Measurements from ENCODE around the gene NEK7. TPM values are rescaled to one million over a fixed set of nuclear protein-coding genes. Genes with fewer than 3 reads are reported as not detected.

Gene NEK7
- total and polyA plus RNA-seq, 7 donors: 15.2 to 312 (median 171) TPM

DNA sequence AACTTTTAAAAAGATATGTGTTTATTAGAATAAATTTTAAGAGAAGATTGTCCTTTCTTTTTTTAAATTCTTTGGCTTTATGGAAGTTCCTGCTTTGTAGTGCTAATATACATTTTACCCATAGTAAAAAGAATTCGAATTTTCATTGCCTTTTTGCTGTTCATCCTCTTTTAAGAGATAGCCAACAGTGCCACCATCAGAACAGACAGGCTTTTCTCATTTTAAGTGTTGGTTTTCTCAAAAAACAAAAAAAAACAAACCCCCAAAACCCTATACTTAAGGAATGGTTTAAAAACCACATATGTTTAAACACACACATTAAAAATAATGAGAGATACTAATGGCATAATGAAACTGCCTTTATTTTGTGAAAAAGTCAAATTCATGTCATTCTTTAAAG, 118.8 kb downstream of the NEK7 start:
- TF ChIP-seq POLR2A (IDR thresholded peaks at IDR 0.05): no peak
- TF ChIP-seq, protein P1, sequence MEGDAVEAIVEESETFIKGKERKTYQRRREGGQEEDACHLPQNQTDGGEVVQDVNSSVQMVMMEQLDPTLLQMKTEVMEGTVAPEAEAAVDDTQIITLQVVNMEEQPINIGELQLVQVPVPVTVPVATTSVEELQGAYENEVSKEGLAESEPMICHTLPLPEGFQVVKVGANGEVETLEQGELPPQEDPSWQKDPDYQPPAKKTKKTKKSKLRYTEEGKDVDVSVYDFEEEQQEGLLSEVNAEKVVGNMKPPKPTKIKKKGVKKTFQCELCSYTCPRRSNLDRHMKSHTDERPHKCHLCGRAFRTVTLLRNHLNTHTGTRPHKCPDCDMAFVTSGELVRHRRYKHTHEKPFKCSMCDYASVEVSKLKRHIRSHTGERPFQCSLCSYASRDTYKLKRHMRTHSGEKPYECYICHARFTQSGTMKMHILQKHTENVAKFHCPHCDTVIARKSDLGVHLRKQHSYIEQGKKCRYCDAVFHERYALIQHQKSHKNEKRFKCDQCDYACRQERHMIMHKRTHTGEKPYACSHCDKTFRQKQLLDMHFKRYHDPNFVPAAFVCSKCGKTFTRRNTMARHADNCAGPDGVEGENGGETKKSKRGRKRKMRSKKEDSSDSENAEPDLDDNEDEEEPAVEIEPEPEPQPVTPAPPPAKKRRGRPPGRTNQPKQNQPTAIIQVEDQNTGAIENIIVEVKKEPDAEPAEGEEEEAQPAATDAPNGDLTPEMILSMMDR (IDR thresholded peaks at IDR 0.05): no peak
- TF ChIP-seq POLR2AphosphoS5 (IDR thresholded peaks at IDR 0.05): no peak
- TF ChIP-seq EP300 (IDR thresholded peaks at IDR 0.05): no peak
- H3K27me3 ChIP-seq: no peaks in the 10 kb centered on the region
- DNase-seq: no peak
- intact Hi-C loops (cut with DNase I): no loop called here
- WGBS, 2 donors: 72 to 73% methylated on average over 1 of the region's 1 CpG
- no peaks in the 10 kb centered on the region for H3K36me3 ChIP-seq
- H3K4me1 ChIP-seq: peaks cover 0 to 5% (median 0%) of the 10 kb centered on the region in 4 donors
- H3K9me3 ChIP-seq: no peaks in the 10 kb centered on the region
- no peak overlapping the region for H3K27ac ChIP-seq
- no peak overlapping the region for H3K4me3 ChIP-seq

GRCh38 chr1:198276241-198276640, 119.4 kb downstream of the NEK7 start:
- DNase-seq: no peak
- Histone ChIP-seq H3K27ac (no peak overlapping the region), H3K4me1 (peaks cover 0 to 5% (median 0%) of the 10 kb centered on the region in 4 donors), H3K36me3 (no peaks in the 10 kb centered on the region), H3K4me3 (no peak overlapping the region), H3K27me3 (no peaks in the 10 kb centered on the region), H3K9me3 (no peaks in the 10 kb centered on the region)
- TF ChIP-seq, protein P1 (IDR thresholded peaks at IDR 0.05): no peak
- TF ChIP-seq POLR2AphosphoS5 (IDR thresholded peaks at IDR 0.05): no peak
- no peak for TF ChIP-seq EP300 (IDR thresholded peaks at IDR 0.05)
- TF ChIP-seq POLR2A (IDR thresholded peaks at IDR 0.05): no peak
- WGBS, 2 donors: 90 to 92% methylated on average over 1 of the region's 1 CpG
- intact Hi-C loops (cut with DNase I): no loop called here

GRCh38 chr1:198278943-198279342, 122.1 kb downstream of the NEK7 start:
- intact Hi-C loops (cut with DNase I): no loop called here
- DNase-seq: no peak
- no peaks in the 10 kb centered on the region for H3K36me3 ChIP-seq
- no peak overlapping the region for H3K4me3 ChIP-seq
- H3K27ac ChIP-seq: no peak overlapping the region
- no peaks in the 10 kb centered on the region for H3K9me3 ChIP-seq
- H3K4me1 ChIP-seq: peaks cover 0 to under 1% (median 0%) of the 10 kb centered on the region in 4 donors
- 84 to 87% methylated on average over 1 of the region's 1 CpG for WGBS, 2 donors
- TF ChIP-seq EP300 (IDR thresholded peaks at IDR 0.05) (no peak), POLR2AphosphoS5 (IDR thresholded peaks at IDR 0.05) (no peak), POLR2A (IDR thresholded peaks at IDR 0.05) (no peak)
- TF ChIP-seq, protein P1 (IDR thresholded peaks at IDR 0.05): no peak
- H3K27me3 ChIP-seq: no peaks in the 10 kb centered on the region

DNA sequence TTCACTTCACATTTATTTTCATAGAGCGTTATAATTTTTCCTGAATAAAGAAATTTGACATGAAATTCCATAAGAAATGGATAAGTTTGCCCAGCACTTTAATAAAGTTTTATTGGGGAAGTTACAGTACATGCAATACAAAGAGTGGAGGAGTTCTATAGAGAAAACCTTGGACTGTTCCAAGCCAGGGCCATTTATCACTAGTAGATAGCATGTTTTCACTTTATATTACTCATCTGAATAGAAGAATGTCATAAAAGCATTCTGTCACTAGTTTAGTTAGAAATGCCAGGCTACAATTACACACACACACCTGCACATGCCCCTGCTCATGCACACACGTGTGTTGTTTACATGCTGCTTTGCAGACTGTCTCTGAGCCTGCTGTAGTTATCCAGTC, 123.3 kb downstream of the NEK7 start:
- 63 to 85% methylated on average over 2 of the region's 2 CpGs for WGBS, 2 donors
- H3K4me1 ChIP-seq: no peaks in the 10 kb centered on the region

More for the DNA sequence above, 123.3 kb downstream of the NEK7 start:
- Histone ChIP-seq H3K27ac (no peak overlapping the region), H3K27me3 (no peaks in the 10 kb centered on the region), H3K4me3 (no peak overlapping the region), H3K9me3 (no peaks in the 10 kb centered on the region), H3K36me3 (no peaks in the 10 kb centered on the region)
- intact Hi-C loops (cut with DNase I): no loop called here
- no peak for DNase-seq
- TF ChIP-seq EP300 (IDR thresholded peaks at IDR 0.05): no peak
- TF ChIP-seq POLR2AphosphoS5 (IDR thresholded peaks at IDR 0.05): no peak
- TF ChIP-seq POLR2A (IDR thresholded peaks at IDR 0.05): no peak
- TF ChIP-seq, protein P1 (IDR thresholded peaks at IDR 0.05): no peak

All from sigmoid colon (tissue), 7 donors.